Muscle layer of colon (tissue), 2 donors: ENCODE data around the gene SEZ6L2.
A peak's percentile ranks its signal among the peaks of the same experiment; 100 is the strongest.

ENCODE experiments used
- H3K27ac ChIP-seq: one replicate; pipeline ENCODE4 v1.7.0; 2013; ENCODE audit warnings: low read depth, mild to moderate bottlenecking, low read length, moderate library complexity
- H3K27me3 ChIP-seq, 2 donors: one replicate each; pipeline ENCODE4 v1.7.0; 2013; ENCODE audit warnings: low read length in 2 of 2, mild to moderate bottlenecking in 2 of 2; ENCODE audit not compliant: insufficient read depth in 2 of 2, control insufficient read depth in 1 of 2
- H3K36me3 ChIP-seq: one replicate; pipeline ENCODE4 v1.7.0; 2013; ENCODE audit warnings: mild to moderate bottlenecking, low read length; ENCODE audit not compliant: insufficient read depth
- H3K4me1 ChIP-seq: one replicate; pipeline ENCODE4 v1.7.0; 2013; ENCODE audit warnings: mild to moderate bottlenecking, low read length; ENCODE audit not compliant: insufficient read depth
- H3K4me3 ChIP-seq, 2 donors: one replicate each; pipeline ENCODE4 v1.7.0; 2013; ENCODE audit warnings: low read length in 2 of 2, low read depth in 1 of 2, mild to moderate bottlenecking in 1 of 2, moderate library complexity in 1 of 2
- H3K9ac ChIP-seq: one replicate; pipeline ENCODE4 v1.7.0; 2013; ENCODE audit warnings: low read length
- H3K9me3 ChIP-seq: one replicate; pipeline ENCODE4 v1.7.0; 2013; ENCODE audit warnings: mild to moderate bottlenecking, low read length
- donor health status: abdominal sarcoma.
- donor health status: Adenocarcinoma of cecum.

The SEZ6L2 gene

GRCh38 chr16:29830774-29831173, 68.6 kb downstream of the SEZ6L2 start:
- Histone ChIP-seq H3K27me3 (no peaks in the 10 kb centered on the region), H3K4me1 (peaks cover 15% of the 10 kb centered on the region), H3K4me3 (no peak overlapping the region), H3K27ac (no peak overlapping the region), H3K36me3 (peaks cover 37% of the 10 kb centered on the region), H3K9me3 (no peaks in the 10 kb centered on the region), H3K9ac (no peak overlapping the region)

GRCh38 chr16:29826342-29826695, 73.0 kb downstream of the SEZ6L2 start:
- Histone ChIP-seq H3K9me3 (no peaks in the 10 kb centered on the region), H3K27me3 (no peaks in the 10 kb centered on the region), H3K9ac (no peak overlapping the region), H3K4me3 (no peak overlapping the region), H3K4me1 (peaks cover 53% of the 10 kb centered on the region), H3K27ac (no peak overlapping the region), H3K36me3 (peaks cover 10% of the 10 kb centered on the region)

GRCh38 chr16:29825145-29826044, 74.0 kb downstream of the SEZ6L2 start:
- Histone ChIP-seq H3K9me3 (no peaks in the 10 kb centered on the region), H3K4me1 (peaks cover 57% of the 10 kb centered on the region), H3K9ac (peak overlapping the region; percentile 1), H3K4me3 (peak overlapping the region in 1 of 2 donors; percentile 25), H3K27me3 (no peaks in the 10 kb centered on the region), H3K27ac (peak overlapping the region; percentile 39), H3K36me3 (peaks cover under 1% of the 10 kb centered on the region)

GRCh38 chr16:29824589-29825144, 74.7 kb downstream of the SEZ6L2 start:
- Histone ChIP-seq H3K4me1 (peaks cover 56% of the 10 kb centered on the region), H3K4me3 (peak overlapping the region in 1 of 2 donors; percentile 25), H3K27ac (no peak overlapping the region), H3K9ac (peak overlapping the region; percentile 1), H3K36me3 (peaks cover under 1% of the 10 kb centered on the region), H3K27me3 (no peaks in the 10 kb centered on the region), H3K9me3 (no peaks in the 10 kb centered on the region)

- H3K36me3 ChIP-seq, result peaks cover 19% of the 10 kb centered on the region
- H3K9ac ChIP-seq, result peak overlapping the region; percentile 94
- peaks cover 69% of the 10 kb centered on the region for H3K4me1 ChIP-seq
- H3K27me3 ChIP-seq, result no peaks in the 10 kb centered on the region
- H3K9me3 ChIP-seq, result no peaks in the 10 kb centered on the region
- H3K4me3 ChIP-seq, result peak overlapping the region; percentile 92 to 96
- H3K27ac ChIP-seq, result peak overlapping the region; percentile 99
Measured at GRCh38 chr16:29821643-29822115, 77.7 kb downstream of the SEZ6L2 start.
